K562 (cell line): ENCODE data around the gene NUF2. TPM values are rescaled to one million over a fixed set of nuclear protein-coding genes. Genes with fewer than 3 reads are reported as not detected.
A peak's percentile ranks its signal among the peaks of the same experiment; 100 is the strongest.

Source experiments
- ADNP ChIP-seq: fragments of 200-800 bp; sonication (Bioruptor generic); IDR thresholded peaks from 2 replicates; pipeline ENCODE4 v1.6.1; 2016; ENCODE audit warnings: missing genetic modification characterization, missing compliant biosample characterization
- ARID2 ChIP-seq: fragments of 450-650 bp; IDR thresholded peaks from 2 replicates; pipeline ENCODE4 v1.6.1; 2017; ENCODE audit warnings: antibody characterized with exemption, mild to moderate bottlenecking
- CBX2 ChIP-seq: fragments of 200-600 bp; sonication (generic); IDR thresholded peaks from one replicate; pipeline ENCODE4 v1.6.1; 2012; ENCODE audit warnings: mild to moderate bottlenecking, low read length, inconsistent platforms; ENCODE audit not compliant: insufficient read depth, poor library complexity, severe bottlenecking
- CEBPB ChIP-seq: fragments of 450-650 bp; IDR thresholded peaks from 2 replicates; pipeline ENCODE4 v1.6.1; 2016; ENCODE audit warnings: missing genetic modification characterization, missing compliant biosample characterization
- E2F8 ChIP-seq: fragments of 450-650 bp; IDR thresholded peaks from 2 replicates; pipeline ENCODE4 v1.7.1; 2018; ENCODE audit warnings: mild to moderate bottlenecking, low read depth; ENCODE audit not compliant: partially characterized antibody
- FOXK1 ChIP-seq: sonication (generic); formaldehyde crosslinking; IDR thresholded peaks from 2 replicates; pipeline ENCODE4 v1.8.0; 2022; ENCODE audit warnings: missing genetic modification reagents, mild to moderate bottlenecking, borderline replicate concordance
- FOXP4 ChIP-seq: sonication (generic); formaldehyde crosslinking; IDR thresholded peaks from 2 replicates; pipeline ENCODE4 v1.8.0; 2022; ENCODE audit warnings: mild to moderate bottlenecking, missing genetic modification reagents, borderline replicate concordance
- HMG20B ChIP-seq: fragments of 250-450 bp; sonication (Bioruptor Pico); IDR thresholded peaks from 2 replicates; pipeline ENCODE4 v1.5.0; 2021; ENCODE audit warnings: mild to moderate bottlenecking
- MTF1 ChIP-seq: fragments of 250-450 bp; sonication (Bioruptor Pico); IDR thresholded peaks from 2 replicates; pipeline ENCODE4 v1.9.0; 2021; ENCODE audit warnings: moderate library complexity, mild to moderate bottlenecking, inconsistent platforms, borderline replicate concordance
- PPARD ChIP-seq: fragments of 250-450 bp; sonication (Bioruptor Pico); IDR thresholded peaks from 2 replicates; pipeline ENCODE4 v1.8.0; 2022; ENCODE audit warnings: inconsistent platforms, mild to moderate bottlenecking, moderate library complexity
- RHOXF2B ChIP-seq: fragments of 250-450 bp; sonication (Bioruptor Pico); conservative IDR thresholded peaks from 2 replicates; pipeline ENCODE4 v1.5.1; 2021
- SNIP1 ChIP-seq: fragments of 450-650 bp; IDR thresholded peaks from 2 replicates; pipeline ENCODE4 v1.7.1; 2017; ENCODE audit warnings: low read depth, mild to moderate bottlenecking
- TAF7 ChIP-seq: fragments of 450-650 bp; IDR thresholded peaks from 2 replicates; pipeline ENCODE4 v1.6.1; 2016; ENCODE audit warnings: missing genetic modification characterization, missing compliant biosample characterization
- TBP ChIP-seq: optimal IDR thresholded peaks from 2 replicates; pipeline ENCODE3; 2011; ENCODE audit warnings: low read depth, low read length, improper control_type of control experiment
- ZBTB12 ChIP-seq: fragments of 250-450 bp; sonication (Bioruptor Pico); IDR thresholded peaks from 2 replicates; pipeline ENCODE4 v1.4.0; 2020
- ZBTB26 ChIP-seq: fragments of 450-650 bp; formaldehyde crosslinking; IDR thresholded peaks from 2 replicates; pipeline ENCODE4 v1.4.0; 2022; ENCODE audit warnings: missing genetic modification characterization
- ZFP30 ChIP-seq: fragments of 250-450 bp; sonication (Bioruptor Pico); IDR thresholded peaks from 2 replicates; pipeline ENCODE4 v1.8.0; 2022; ENCODE audit warnings: moderate library complexity, mild to moderate bottlenecking, inconsistent platforms, borderline replicate concordance
- ZNF224 ChIP-seq: sonication (generic); formaldehyde crosslinking; IDR thresholded peaks from 2 replicates; pipeline ENCODE4 v1.8.0; 2022; ENCODE audit warnings: mild to moderate bottlenecking, missing genetic modification reagents
- ZNF232 ChIP-seq: sonication (generic); formaldehyde crosslinking; IDR thresholded peaks from 2 replicates; pipeline ENCODE4 v1.8.0; 2022; ENCODE audit warnings: mild to moderate bottlenecking, missing genetic modification reagents
- ZNF282 ChIP-seq: sonication (generic); formaldehyde crosslinking; IDR thresholded peaks from 2 replicates; pipeline ENCODE4 v1.8.1; 2023; ENCODE audit warnings: missing genetic modification reagents
- ZNF668 ChIP-seq: fragments of 250-450 bp; sonication (Bioruptor Pico); IDR thresholded peaks from 2 replicates; pipeline ENCODE4 v1.8.0; 2022; ENCODE audit warnings: mild to moderate bottlenecking, inconsistent platforms
- polyA plus RNA-seq, 8 experiments: library from polyadenylated mRNA; depleted of rRNA in 4 of 8; stranded (reverse) in 5 of 8; unstranded in 3 of 8; fragments of >200 nt; fragmentation: Nextera tagmentation in 2 of 8; fragmentation: Illumina TruSeq in 1 of 8; extraction: Ambion mirVana in 2 of 8; extraction: Trizol in 1 of 8; gene quantifications; 2 replicates each; pipeline versions ENCODE4 v1.2.1 to v1.2.3, GENCODE V29; 2011 to 2014; ENCODE audit warnings: inconsistent platforms in 1 of 8, missing spikeins in 1 of 8
- total RNA-seq, 7 experiments: library from RNA; depleted of rRNA in 6 of 7; stranded (reverse); fragments of >200 nt in 6 of 7; fragmentation: Illumina TruSeq in 2 of 7; extraction: Trizol in 2 of 7; gene quantifications; 2 replicates each; pipeline versions ENCODE4 v1.2.1 to v1.2.3, GENCODE V29; 2011 to 2021; ENCODE audit warnings: low replicate concordance in 1 of 7

Gene NUF2
- total and polyA plus RNA-seq, 9 of the 15 experiments (the other 6 are each of a cell fraction or from before 2014, with no cell fraction given), result 42.5 to 90.0 (median 60.3) TPM

- TF ChIP-seq PPARD (CRISPR knock-in tag), result no peak
- TF ChIP-seq ZNF232 (CRISPR knock-in tag), result no peak
- TF ChIP-seq TBP, result peak; percentile 88
- TF ChIP-seq FOXP4 (CRISPR knock-in tag), result no peak
- TF ChIP-seq MTF1 (CRISPR knock-in tag), result no peak
- peak; percentile 58 for TF ChIP-seq TAF7 (tag)
- no peak for TF ChIP-seq ADNP (tag)
- no peak for TF ChIP-seq ZNF224 (CRISPR knock-in tag)
- TF ChIP-seq ZBTB26 (CRISPR knock-in tag), result peak; percentile 87
- TF ChIP-seq ARID2, result no peak; the same call in 1 of the 2 replicates
- no peak for TF ChIP-seq CEBPB (tag)
- peak; percentile 36; the same call in 1 of the 2 replicates for TF ChIP-seq ZNF668 (CRISPR knock-in tag)
- TF ChIP-seq RHOXF2B (CRISPR knock-in tag), result peak; percentile 88
- no peak; the same call in 1 of the 2 replicates for TF ChIP-seq SNIP1
- TF ChIP-seq ZBTB12, result peak; percentile 80
- TF ChIP-seq HMG20B (CRISPR knock-in tag), result no peak
- no peak for TF ChIP-seq CBX2
- peak; percentile 95 for TF ChIP-seq E2F8
- TF ChIP-seq FOXK1 (CRISPR knock-in tag), result peak; percentile 91; the same call in 1 of the 2 replicates
- no peak for TF ChIP-seq ZFP30 (CRISPR knock-in tag)
- TF ChIP-seq ZNF282 (CRISPR knock-in tag), result no peak
These were observed at the start of gene NUF2 (continued) for GRCh38 chr1:163321311-163322305.
